Stimulated activated CD8-positive, alpha-beta memory T cell treated with anti-CD3 and anti-CD28 coated beads, Interleukin-15, amount 100 ng/mL, for 4 hours (primary cell): Measurements from ENCODE around the gene ZNF385C.
"Not testable (repeated sequence)": the region's sequence is repeated elsewhere in the genome, so short reads cannot be mapped to it uniquely, and the experiment has no call there.

Source experiments
- DNase-seq, 2 donors: peaks; one replicate each; pipeline ENCODE4 v3.0.0-alpha.2; 2020; ENCODE audit warnings: low read depth in 2 of 2

ZNF385C gene

GRCh38 chr17:42050393-42051012, 47.8 kb downstream of the ZNF385C start, which contains the start of gene C17orf113:
C17orf113 (minus strand) TSS chr17:42050601; CDS start chr17:42043376, 7,225 bp downstream.
- no peak for DNase-seq

- no peak for DNase-seq
Observed at GRCh38 chr17:42049834-42050392, 48.4 kb downstream of the ZNF385C start.

GRCh38 chr17:42047343-42047742, 50.9 kb downstream of the ZNF385C start:
- no peak for DNase-seq

GRCh38 chr17:42045719-42046118, 52.6 kb downstream of the ZNF385C start:
- no peak for DNase-seq

GRCh38 chr17:42042598-42043319, 55.5 kb downstream of the ZNF385C start:
- no peak for DNase-seq

GRCh38 chr17:42041619-42042018, 56.7 kb downstream of the ZNF385C start:
- DNase-seq: no peak

GRCh38 chr17:42040818-42041217, 57.5 kb downstream of the ZNF385C start:
- no peak for DNase-seq

- no peak for DNase-seq
Observed at GRCh38 chr17:42039794-42040763, 58.2 kb downstream of the ZNF385C start.

- DNase-seq: no peak
Observed at GRCh38 chr17:42038221-42038973, 59.9 kb downstream of the ZNF385C start.

- no peak for DNase-seq
Observed at GRCh38 chr17:42034059-42034458, 64.2 kb downstream of the ZNF385C start.

GRCh38 chr17:42031584-42031983, 66.7 kb downstream of the ZNF385C start:
- DNase-seq: no peak

GRCh38 chr17:42028791-42029127, 69.5 kb downstream of the ZNF385C start:
- no peak for DNase-seq

GRCh38 chr17:42027961-42028790, 70.1 kb downstream of the ZNF385C start:
- DNase-seq: no peak

GRCh38 chr17:42027590-42027889, 70.7 kb downstream of the ZNF385C start:
- DNase-seq: no peak

GRCh38 chr17:42026857-42027589, 71.2 kb downstream of the ZNF385C start:
- DNase-seq: no peak

GRCh38 chr17:42025936-42026335, 72.3 kb downstream of the ZNF385C start:
- DNase-seq: no peak

GRCh38 chr17:42025191-42025579, 73.1 kb downstream of the ZNF385C start:
- no peak for DNase-seq

- no peak for DNase-seq
Observed at GRCh38 chr17:42023524-42024349, 74.5 kb downstream of the ZNF385C start.

GRCh38 chr17:42020845-42021244, 77.4 kb downstream of the ZNF385C start:
- DNase-seq: not testable (repeated sequence)
